Thyroid gland (tissue), 4 donors: ENCODE measurements around the gene OPN1SW. TPM values are rescaled to one million over a fixed set of nuclear protein-coding genes. Genes with fewer than 3 reads are reported as not detected.

Source experiments
- DNase-seq, 2 donors: peaks; one replicate each; pipeline ENCODE4 v3.0.0-alpha.2; 2019
- H3K27ac ChIP-seq, 3 donors: fragments of 200-600 bp; sonication (generic); 1 replicate in 2 of 3; 2 replicates in 1 of 3; pipeline ENCODE4 v1.5.1; 2016 to 2019; ENCODE audit warnings: mild to moderate bottlenecking in 1 of 3, moderate library complexity in 1 of 3
- H3K27me3 ChIP-seq: fragments of 200-600 bp; sonication (generic); one replicate; pipeline ENCODE4 v1.5.1; 2019
- H3K36me3 ChIP-seq, 2 donors: fragments of 200-600 bp; sonication (generic); one replicate each; pipeline ENCODE4 v1.5.1; 2016 to 2019
- H3K4me1 ChIP-seq, 2 donors: fragments of 200-600 bp; sonication (generic); one replicate each; pipeline ENCODE4 v1.5.1; 2017 to 2019
- H3K4me3 ChIP-seq, 3 donors: fragments of 200-600 bp; sonication (generic); replicated peaks in 1 of 3; 1 replicate in 2 of 3; 2 replicates in 1 of 3; pipeline ENCODE4 v1.5.1; 2016; ENCODE audit warnings: mild to moderate bottlenecking in 1 of 3
- H3K9me3 ChIP-seq: fragments of 200-600 bp; sonication (generic); one replicate; pipeline ENCODE4 v1.5.1; 2017
- CTCF ChIP-seq, 6 experiments: fragments of 200-600 bp in 3 of 6; fragments of 450-650 bp in 3 of 6; sonication (generic) in 3 of 6; IDR thresholded peaks; one replicate each; pipeline ENCODE4 v1.5.1; 2016 to 2019; ENCODE audit warnings: antibody characterized with exemption in 6 of 6, mild to moderate bottlenecking in 2 of 6, inconsistent platforms in 1 of 6, moderate library complexity in 1 of 6
- POLR2A ChIP-seq, 2 donors: fragments of 450-650 bp; IDR thresholded peaks; one replicate each; pipeline ENCODE4 v1.6.1; 2017; ENCODE audit warnings: antibody characterized with exemption in 2 of 2, mild to moderate bottlenecking in 2 of 2, moderate library complexity in 1 of 2
- WGBS, 2 donors: methylation state at CpG; one replicate each; pipeline ENCODE4 v1.1.5; 2017; 5-methylcytosine and 5-hydroxymethylcytosine counted together
- intact Hi-C: fragments of 100-400 bp; cut with DNase I; formaldehyde crosslinking; loops from one replicate; pipeline ENCODE4 v1.15.1; 2023
- total RNA-seq, 4 donors: library from RNA; depleted of rRNA; stranded (reverse); fragments of >200 nt; gene quantifications; one replicate each; pipeline ENCODE4 v1.2.3, GENCODE V29; 2016

OPN1SW gene
- total RNA-seq, 4 donors from 2014 or later: not detected

GRCh38 chr7:128781851-128782250 lies 6.3 kb upstream of the OPN1SW start:
- no peak overlapping the region for H3K4me3 ChIP-seq
- H3K27ac ChIP-seq: no peak overlapping the region
- TF ChIP-seq POLR2A (IDR thresholded peaks at IDR 0.05): no peak
- TF ChIP-seq CTCF (IDR thresholded peaks at IDR 0.05): no peak
- no peak for DNase-seq
- H3K4me1 ChIP-seq: no peaks in the 10 kb centered on the region
- intact Hi-C loops: no loop called here
- H3K9me3 ChIP-seq: no peaks in the 10 kb centered on the region
- 73 to 78% methylated on average over 3 of the region's 3 CpGs for WGBS, 2 donors
- no peaks in the 10 kb centered on the region for H3K27me3 ChIP-seq
- no peaks in the 10 kb centered on the region for H3K36me3 ChIP-seq

GRCh38 chr7:128781126-128781525 lies 5.5 kb upstream of the OPN1SW start:
- 86% methylated on average over 5 of the region's 5 CpGs for whole genome bisulfite sequencing, 2 donors
- intact Hi-C loops: no loop called here
- H3K4me1 ChIP-seq: no peaks in the 10 kb centered on the region
- no peaks in the 10 kb centered on the region for H3K36me3 ChIP-seq
- H3K27me3 ChIP-seq: no peaks in the 10 kb centered on the region
- TF ChIP-seq POLR2A (IDR thresholded peaks at IDR 0.05): no peak
- no peak for TF ChIP-seq CTCF (IDR thresholded peaks at IDR 0.05)
- H3K9me3 ChIP-seq: no peaks in the 10 kb centered on the region
- no peak overlapping the region for H3K4me3 ChIP-seq
- DNase-seq: no peak
- H3K27ac ChIP-seq: no peak overlapping the region

DNA sequence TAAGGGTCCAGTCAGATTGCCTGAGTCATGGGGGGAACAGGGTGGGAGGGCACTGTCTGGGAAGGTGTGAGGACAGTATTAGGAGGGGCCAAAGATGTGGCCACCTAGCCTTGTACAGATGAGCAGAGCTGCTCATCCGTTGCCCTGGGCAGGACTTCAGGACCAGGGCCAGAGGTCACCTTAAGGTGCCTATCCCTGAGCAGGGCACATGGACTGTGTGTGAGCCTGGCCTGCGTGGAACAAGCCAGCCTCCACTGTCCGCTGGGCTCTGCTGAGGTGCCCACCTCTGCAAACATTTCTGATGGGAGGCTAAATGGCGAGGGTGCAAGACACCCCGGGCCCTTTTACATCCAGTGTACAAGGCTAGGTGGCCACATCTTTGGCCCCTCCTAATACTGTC lies 3.4 kb upstream of the OPN1SW start:
- Histone ChIP-seq H3K27ac (no peak overlapping the region), H3K4me1 (no peaks in the 10 kb centered on the region), H3K9me3 (no peaks in the 10 kb centered on the region), H3K4me3 (no peak overlapping the region), H3K27me3 (no peaks in the 10 kb centered on the region), H3K36me3 (no peaks in the 10 kb centered on the region)
- TF ChIP-seq CTCF (IDR thresholded peaks at IDR 0.05) (no peak), POLR2A (IDR thresholded peaks at IDR 0.05) (no peak)
- no peak for DNase-seq
- intact Hi-C loops: no loop called here
- WGBS, 2 donors: 92 to 100% methylated on average over 2 to 4 of the region's 5 CpGs

DNA sequence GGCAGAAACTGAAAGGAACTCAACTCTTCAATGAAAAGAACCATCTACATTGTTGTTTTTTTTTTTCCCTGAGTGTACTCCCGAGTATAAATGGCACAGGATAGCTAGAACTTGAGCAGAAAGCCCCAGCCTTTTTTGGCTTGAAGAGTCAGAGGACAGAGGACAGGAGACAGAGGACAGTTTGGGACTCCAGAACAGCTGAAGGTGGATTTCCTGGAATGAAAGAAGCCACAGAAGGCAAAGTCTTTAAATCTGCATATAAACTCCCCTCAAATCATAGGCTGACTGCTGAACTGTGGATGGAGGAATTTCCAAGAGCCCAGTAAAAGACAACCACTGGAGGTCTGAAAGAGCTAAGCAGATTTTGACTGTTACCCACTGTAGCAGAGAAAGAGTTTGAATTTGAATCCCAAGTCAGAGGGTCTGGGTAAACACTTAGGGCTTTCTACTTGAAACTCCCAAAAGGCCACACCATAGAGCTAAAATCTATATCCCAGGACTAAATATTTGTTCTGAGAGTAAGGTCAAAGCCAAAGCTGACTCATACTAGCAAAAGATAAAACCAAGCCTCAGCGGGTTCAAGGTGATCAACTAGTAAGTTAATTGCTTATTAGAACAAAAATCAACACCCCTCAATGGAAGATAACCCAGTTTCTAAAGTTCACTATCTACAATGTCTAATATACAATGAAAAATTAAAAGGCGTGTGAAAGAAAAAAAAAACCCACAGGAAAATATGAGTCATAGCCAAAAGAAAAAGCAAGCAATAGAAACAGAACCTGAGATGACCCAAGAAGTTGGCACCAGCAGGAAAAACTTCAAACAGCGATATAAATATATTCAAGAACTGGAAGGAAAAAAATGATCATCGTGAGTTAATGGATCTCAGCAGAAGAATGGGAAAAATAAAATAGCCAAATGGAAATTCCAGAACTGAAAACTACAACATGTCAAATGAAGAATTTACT lies 1.8 kb upstream of the OPN1SW start:
- 68 to 70% methylated on average over 5 of the region's 5 CpGs for WGBS, 2 donors
- Histone ChIP-seq H3K9me3 (no peaks in the 10 kb centered on the region), H3K4me1 (no peaks in the 10 kb centered on the region), H3K27ac (no peak overlapping the region), H3K4me3 (no peak overlapping the region), H3K36me3 (peaks cover 0 to 8% of the 10 kb centered on the region in 2 donors), H3K27me3 (no peaks in the 10 kb centered on the region)
- intact Hi-C loops: no loop called here
- no peak for DNase-seq
- TF ChIP-seq POLR2A (IDR thresholded peaks at IDR 0.05) (no peak), CTCF (IDR thresholded peaks at IDR 0.05) (no peak)

- no peak overlapping the region for H3K4me3 ChIP-seq
- no peaks in the 10 kb centered on the region for H3K9me3 ChIP-seq
- WGBS, 2 donors: 92% methylated on average over 7 of the region's 7 CpGs
- H3K36me3 ChIP-seq: peaks cover 0 to 16% of the 10 kb centered on the region in 2 donors
- no peaks in the 10 kb centered on the region for H3K4me1 ChIP-seq
- no peaks in the 10 kb centered on the region for H3K27me3 ChIP-seq
- no peak for DNase-seq
- TF ChIP-seq POLR2A (IDR thresholded peaks at IDR 0.05): no peak
- no peak for TF ChIP-seq CTCF (IDR thresholded peaks at IDR 0.05)
- H3K27ac ChIP-seq: no peak overlapping the region
- intact Hi-C loops: no loop called here
These were observed 673 bp downstream of the OPN1SW start for GRCh38 chr7:128774921-128775320.
